Superior temporal gyrus (tissue), 1 donor: Measurements from ENCODE around the gene PPM1F.

Experiments
- DNase-seq: peaks from one replicate; pipeline ENCODE4 v3.0.0-alpha.2; 2016; ENCODE audit errors: extremely low spot score

The PPM1F gene

GRCh38 chr22:21975854-21976345 lies 23.3 kb upstream of the PPM1F start:
- no peak for DNase-seq

GRCh38 chr22:21975273-21975672 lies 22.6 kb upstream of the PPM1F start:
- DNase-seq, result no peak

GRCh38 chr22:21974058-21974649 lies 21.5 kb upstream of the PPM1F start:
- no peak for DNase-seq

- no peak for DNase-seq
Measured at GRCh38 chr22:21972806-21973205, 20.2 kb upstream of the PPM1F start.

- DNase-seq, result peak; percentile 30
Measured at GRCh38 chr22:21972293-21972779, 19.7 kb upstream of the PPM1F start.

- DNase-seq, result no peak
Measured at GRCh38 chr22:21971858-21972275, 19.2 kb upstream of the PPM1F start.

GRCh38 chr22:21970800-21971617 lies 18.4 kb upstream of the PPM1F start:
- no peak for DNase-seq

- no peak for DNase-seq
Measured at GRCh38 chr22:21970037-21970799, 17.6 kb upstream of the PPM1F start.

GRCh38 chr22:21968452-21969129 lies 15.9 kb upstream of the PPM1F start:
- no peak for DNase-seq

GRCh38 chr22:21967693-21968271 lies 15.1 kb upstream of the PPM1F start:
- DNase-seq, result no peak

GRCh38 chr22:21966643-21967516 lies 14.2 kb upstream of the PPM1F start:
- no peak for DNase-seq

- no peak for DNase-seq
Measured at GRCh38 chr22:21965762-21966288, 13.2 kb upstream of the PPM1F start.

GRCh38 chr22:21964918-21965484 lies 12.4 kb upstream of the PPM1F start:
- no peak for DNase-seq

GRCh38 chr22:21964234-21964633 lies 11.6 kb upstream of the PPM1F start:
- DNase-seq, result no peak

- DNase-seq, result no peak
Measured at GRCh38 chr22:21963790-21964211, 11.2 kb upstream of the PPM1F start.

GRCh38 chr22:21963286-21963685 lies 10.6 kb upstream of the PPM1F start:
- DNase-seq, result no peak

GRCh38 chr22:21962655-21962949 lies 10.0 kb upstream of the PPM1F start:
- DNase-seq, result no peak

- no peak for DNase-seq
Measured at GRCh38 chr22:21961886-21962654, 9.4 kb upstream of the PPM1F start.
